ENCODE results near the gene KCNIP1. TPM values are rescaled to one million over a fixed set of nuclear protein-coding genes. Genes with fewer than 3 reads are reported as not detected.
A peak's percentile ranks its signal among the peaks of the same experiment; 100 is the strongest.

The KCNIP1 gene
- total and polyA plus RNA-seq, 4 donors, result 0.13 to 1.8 (median 0.72) TPM

GRCh38 chr5:170479484-170479883, 24.3 kb upstream of the KCNIP1 start:
- Histone ChIP-seq H3K4me3 (no peak overlapping the region), H3K27ac (ENCODE audit: low read depth in 1 of 2, low read length in 1 of 2) (no peak overlapping the region), H3K9ac (ENCODE audit: insufficient read depth in 1 of 2, low read length in 2 of 2) (no peak overlapping the region), H3K9me3 (ENCODE audit: control insufficient read depth in 4 of 4, insufficient read depth in 3 of 4, low read length in 3 of 4) (peaks cover 0 to 2% (median 0%) of the 10 kb centered on the region in 4 donors), H3K27me3 (ENCODE audit: control insufficient read depth in 3 of 3, insufficient read depth in 3 of 3, low read length in 2 of 3) (no peaks in the 10 kb centered on the region), H3K4me1 (ENCODE audit: control insufficient read depth in 5 of 5, insufficient read depth in 5 of 5, low read length in 5 of 5) (no peaks in the 10 kb centered on the region), H3K36me3 (ENCODE audit: control insufficient read depth in 4 of 4, insufficient read depth in 4 of 4, low read length in 4 of 4) (no peaks in the 10 kb centered on the region)
- 40 to 52% methylated on average over 4 of the region's 4 CpGs for WGBS, 2 donors
- TF ChIP-seq CTCF (IDR thresholded peaks at IDR 0.05; ENCODE audit: control extremely low read depth, extremely low read depth), result no peak
- ATAC-seq (ENCODE audit: insufficient read depth, low FRiP score) (no peak), DNase-seq (peak in 1 of 3 donors; percentile 25)

GRCh38 chr5:170480260-170480659, 23.6 kb upstream of the KCNIP1 start:
- WGBS, 2 donors, result 78 to 92% methylated on average over 5 of the region's 5 CpGs
- no peaks in the 10 kb centered on the region for H3K4me1 ChIP-seq (ENCODE audit: control insufficient read depth in 5 of 5, insufficient read depth in 5 of 5, low read length in 5 of 5)
- H3K9ac ChIP-seq (ENCODE audit: insufficient read depth in 1 of 2, low read length in 2 of 2), result no peak overlapping the region
- H3K36me3 ChIP-seq (ENCODE audit: control insufficient read depth in 4 of 4, insufficient read depth in 4 of 4, low read length in 4 of 4), result no peaks in the 10 kb centered on the region
- peaks cover 0 to 2% (median 0%) of the 10 kb centered on the region in 4 donors for H3K9me3 ChIP-seq (ENCODE audit: control insufficient read depth in 4 of 4, insufficient read depth in 3 of 4, low read length in 3 of 4)
- no peaks in the 10 kb centered on the region for H3K27me3 ChIP-seq (ENCODE audit: control insufficient read depth in 3 of 3, insufficient read depth in 3 of 3, low read length in 2 of 3)
- ATAC-seq (ENCODE audit: insufficient read depth, low FRiP score) (no peak), DNase-seq (no peak)
- H3K4me3 ChIP-seq, result no peak overlapping the region
- H3K27ac ChIP-seq (ENCODE audit: low read depth in 1 of 2, low read length in 1 of 2), result no peak overlapping the region
- no peak for TF ChIP-seq CTCF (IDR thresholded peaks at IDR 0.05; ENCODE audit: control extremely low read depth, extremely low read depth)

- H3K9me3 ChIP-seq (ENCODE audit: control insufficient read depth in 4 of 4, insufficient read depth in 3 of 4, low read length in 3 of 4), result peaks cover 0 to 2% (median 0%) of the 10 kb centered on the region in 4 donors
- no peak overlapping the region for H3K4me3 ChIP-seq
- H3K27ac ChIP-seq (ENCODE audit: low read depth in 1 of 2, low read length in 1 of 2), result no peak overlapping the region
- no peaks in the 10 kb centered on the region for H3K4me1 ChIP-seq (ENCODE audit: control insufficient read depth in 5 of 5, insufficient read depth in 5 of 5, low read length in 5 of 5)
- DNase-seq (no peak), ATAC-seq (ENCODE audit: insufficient read depth, low FRiP score) (no peak)
- TF ChIP-seq CTCF (IDR thresholded peaks at IDR 0.05; ENCODE audit: control extremely low read depth, extremely low read depth), result no peak
- no peaks in the 10 kb centered on the region for H3K27me3 ChIP-seq (ENCODE audit: control insufficient read depth in 3 of 3, insufficient read depth in 3 of 3, low read length in 2 of 3)
- no peaks in the 10 kb centered on the region for H3K36me3 ChIP-seq (ENCODE audit: control insufficient read depth in 4 of 4, insufficient read depth in 4 of 4, low read length in 4 of 4)
- H3K9ac ChIP-seq (ENCODE audit: insufficient read depth in 1 of 2, low read length in 2 of 2), result no peak overlapping the region
- 43 to 65% methylated on average over 2 of the region's 2 CpGs for WGBS, 2 donors
Measured at GRCh38 chr5:170481849-170482248, 22.0 kb upstream of the KCNIP1 start.

GRCh38 chr5:170482511-170482910, 21.3 kb upstream of the KCNIP1 start:
- no peak for TF ChIP-seq CTCF (IDR thresholded peaks at IDR 0.05; ENCODE audit: control extremely low read depth, extremely low read depth)
- Histone ChIP-seq H3K27ac (ENCODE audit: low read depth in 1 of 2, low read length in 1 of 2) (no peak overlapping the region), H3K9ac (ENCODE audit: insufficient read depth in 1 of 2, low read length in 2 of 2) (no peak overlapping the region), H3K4me3 (no peak overlapping the region), H3K4me1 (ENCODE audit: control insufficient read depth in 5 of 5, insufficient read depth in 5 of 5, low read length in 5 of 5) (no peaks in the 10 kb centered on the region), H3K36me3 (ENCODE audit: control insufficient read depth in 4 of 4, insufficient read depth in 4 of 4, low read length in 4 of 4) (no peaks in the 10 kb centered on the region), H3K9me3 (ENCODE audit: control insufficient read depth in 4 of 4, insufficient read depth in 3 of 4, low read length in 3 of 4) (peaks cover 0 to 2% (median 0%) of the 10 kb centered on the region in 4 donors), H3K27me3 (ENCODE audit: control insufficient read depth in 3 of 3, insufficient read depth in 3 of 3, low read length in 2 of 3) (no peaks in the 10 kb centered on the region)
- 89 to 97% methylated on average over 4 of the region's 4 CpGs for WGBS, 2 donors
- ATAC-seq (ENCODE audit: insufficient read depth, low FRiP score), result no peak
- DNase-seq, result no peak

Measured in lung (tissue), 12 donors.